Spleen (tissue), 7 donors: Measurements from ENCODE around the gene TMEM164.

Experiments used
- CTCF ChIP-seq, 11 experiments: fragments of 200-600 bp in 7 of 11; fragments of 450-650 bp in 4 of 11; sonication (generic) in 4 of 11; IDR thresholded peaks in 8 of 11; conservative IDR thresholded peaks in 3 of 11; 1 replicate in 7 of 11; 2 replicates in 4 of 11; pipeline versions ENCODE4 v1.4.0 to v1.8.0; 2016 to 2021; ENCODE audit warnings: antibody characterized with exemption in 11 of 11, inconsistent platforms in 4 of 11, mild to moderate bottlenecking in 1 of 11
- POLR2A ChIP-seq, 3 donors: fragments of 450-650 bp; IDR thresholded peaks; one replicate each; pipeline ENCODE4 v1.5.1; 2017; ENCODE audit warnings: antibody characterized with exemption in 3 of 3, mild to moderate bottlenecking in 1 of 3
- POLR2AphosphoS5 ChIP-seq, 3 donors: sonication (generic); formaldehyde crosslinking; IDR thresholded peaks; one replicate each; pipeline ENCODE4 v1.5.1; 2017; ENCODE audit warnings: antibody characterized with exemption in 3 of 3
- donor health status: DM: no; HTN: no; CAD: no; lungs with moderate emphysema.
- donor health status: DM: no; HTN: no; CAD: no.
- donor health status: DM: no; HTN: no; CAD: no.

GRCh38 chrX:110070970-110071369 lies 68.1 kb downstream of the TMEM164 start:
- TF ChIP-seq CTCF (IDR thresholded peaks at IDR 0.05 in 8 of 11, conservative IDR thresholded peaks at IDR 0.05 in 3 of 11): no peak
- no peak for TF ChIP-seq POLR2A (IDR thresholded peaks at IDR 0.05)
- TF ChIP-seq POLR2AphosphoS5 (IDR thresholded peaks at IDR 0.05): no peak
